Measurements from ENCODE around the gene CNIH2.

CNIH2 gene

GRCh38 chr11:66291706-66292542 lies 13.9 kb downstream of the CNIH2 start, which contains the start of gene TMEM151A:
TSS of gene TMEM151A (plus strand) at chr11:66291894. CDS start at chr11:66292014, 120 bp downstream.
- TF ChIP-seq, protein P1, sequence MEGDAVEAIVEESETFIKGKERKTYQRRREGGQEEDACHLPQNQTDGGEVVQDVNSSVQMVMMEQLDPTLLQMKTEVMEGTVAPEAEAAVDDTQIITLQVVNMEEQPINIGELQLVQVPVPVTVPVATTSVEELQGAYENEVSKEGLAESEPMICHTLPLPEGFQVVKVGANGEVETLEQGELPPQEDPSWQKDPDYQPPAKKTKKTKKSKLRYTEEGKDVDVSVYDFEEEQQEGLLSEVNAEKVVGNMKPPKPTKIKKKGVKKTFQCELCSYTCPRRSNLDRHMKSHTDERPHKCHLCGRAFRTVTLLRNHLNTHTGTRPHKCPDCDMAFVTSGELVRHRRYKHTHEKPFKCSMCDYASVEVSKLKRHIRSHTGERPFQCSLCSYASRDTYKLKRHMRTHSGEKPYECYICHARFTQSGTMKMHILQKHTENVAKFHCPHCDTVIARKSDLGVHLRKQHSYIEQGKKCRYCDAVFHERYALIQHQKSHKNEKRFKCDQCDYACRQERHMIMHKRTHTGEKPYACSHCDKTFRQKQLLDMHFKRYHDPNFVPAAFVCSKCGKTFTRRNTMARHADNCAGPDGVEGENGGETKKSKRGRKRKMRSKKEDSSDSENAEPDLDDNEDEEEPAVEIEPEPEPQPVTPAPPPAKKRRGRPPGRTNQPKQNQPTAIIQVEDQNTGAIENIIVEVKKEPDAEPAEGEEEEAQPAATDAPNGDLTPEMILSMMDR (IDR thresholded peaks at IDR 0.05), result no peak

- TF ChIP-seq, protein P1 (IDR thresholded peaks at IDR 0.05), result no peak
Measured at GRCh38 chr11:66292543-66293332, 14.8 kb downstream of the CNIH2 start.

GRCh38 chr11:66293352-66293751 lies 15.4 kb downstream of the CNIH2 start:
- TF ChIP-seq, protein P1 (IDR thresholded peaks at IDR 0.05), result no peak

- TF ChIP-seq, protein P1 (IDR thresholded peaks at IDR 0.05), result no peak
Measured at GRCh38 chr11:66293777-66294625, 16.0 kb downstream of the CNIH2 start.

GRCh38 chr11:66294626-66295620 lies 16.9 kb downstream of the CNIH2 start:
- TF ChIP-seq, protein P1 (IDR thresholded peaks at IDR 0.05), result no peak

DNA sequence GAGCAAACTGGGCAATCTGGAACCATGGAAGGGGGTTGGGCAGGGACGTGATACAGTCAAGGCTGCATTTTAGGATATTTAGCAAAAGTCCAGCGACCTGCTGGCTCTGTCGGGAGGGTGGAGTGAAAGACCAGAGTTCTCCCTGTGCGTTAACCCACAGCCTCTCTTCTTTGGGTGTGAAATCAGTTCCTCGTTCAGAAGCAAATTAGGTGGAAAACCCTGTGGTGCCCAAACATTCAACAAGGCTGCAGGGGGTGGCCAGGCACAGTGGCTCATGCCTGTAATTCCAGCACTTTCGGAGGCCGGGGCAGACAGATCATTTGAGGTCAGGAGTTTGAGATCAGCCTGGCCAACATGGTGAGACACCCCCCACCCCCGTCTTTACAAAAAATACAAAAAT lies 19.6 kb downstream of the CNIH2 start:
- TF ChIP-seq, protein P1 (IDR thresholded peaks at IDR 0.05), result no peak
